Effector CD4-positive, alpha-beta T cell (primary cell): ENCODE results near the gene CAMK2A. TPM values are rescaled to one million over a fixed set of nuclear protein-coding genes. Genes with fewer than 3 reads are reported as not detected.

Source experiments
- DNase-seq: peaks from one replicate; pipeline ENCODE4 v3.0.0-alpha.2; 2020
- total RNA-seq: gene quantifications from one replicate; lab custom pipeline; 2026; lab: John Stamatoyannopoulos, UW

The CAMK2A gene
- total RNA-seq, result not detected

GRCh38 chr5:150289551-150290390 is at the start of gene CAMK2A:
Gene CAMK2A (minus strand): TSS chr5:150289773. CDS start chr5:150289625, 148 bp downstream.
- DNase-seq, result no peak

GRCh38 chr5:150339165-150339564 is 49.6 kb upstream of the CAMK2A start:
- DNase-seq, result no peak

DNA sequence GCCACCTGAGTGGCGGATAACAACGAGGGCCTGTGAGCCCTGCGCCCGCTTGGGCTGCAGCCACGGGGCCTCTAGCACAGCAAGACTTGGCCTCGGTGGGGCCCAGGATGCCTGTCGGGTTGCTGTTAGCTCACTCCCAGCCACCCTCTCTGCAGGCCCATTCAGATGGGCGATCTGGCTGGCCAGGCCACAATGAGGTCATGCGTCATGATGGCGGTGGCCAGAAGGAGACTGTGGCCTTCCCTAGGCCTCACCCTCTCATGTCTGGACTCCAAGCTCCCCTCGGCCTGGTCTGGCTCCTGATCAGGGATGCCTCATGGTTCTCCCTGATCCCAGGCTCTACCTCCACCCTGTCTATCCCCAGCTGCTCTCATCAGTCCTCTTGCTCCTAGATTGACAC is 49.0 kb upstream of the CAMK2A start:
- no peak for DNase-seq

GRCh38 chr5:150335778-150336177 is 46.2 kb upstream of the CAMK2A start:
- no peak for DNase-seq

DNA sequence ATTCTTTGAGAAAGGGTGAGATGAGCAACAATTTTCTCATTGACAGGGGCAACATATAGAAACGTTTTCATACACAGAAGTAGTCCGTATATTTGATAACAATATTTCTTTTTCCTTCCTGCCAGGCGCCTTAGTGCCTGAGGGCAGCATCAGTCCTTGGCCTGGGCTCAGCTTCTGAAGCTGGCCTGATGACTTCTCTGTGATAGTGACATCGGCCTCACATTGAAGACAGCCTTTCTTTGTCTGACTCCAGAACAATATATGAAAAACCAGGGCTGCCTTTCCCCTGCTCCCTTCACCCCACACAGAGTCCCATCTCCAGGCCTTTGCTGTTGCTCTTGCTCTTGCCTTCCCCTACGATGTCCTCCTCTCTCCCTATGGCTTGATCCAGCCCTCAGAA is 43.8 kb upstream of the CAMK2A start:
- DNase-seq, result no peak

GRCh38 chr5:150329881-150330876 is 40.6 kb upstream of the CAMK2A start:
- no peak for DNase-seq

DNA sequence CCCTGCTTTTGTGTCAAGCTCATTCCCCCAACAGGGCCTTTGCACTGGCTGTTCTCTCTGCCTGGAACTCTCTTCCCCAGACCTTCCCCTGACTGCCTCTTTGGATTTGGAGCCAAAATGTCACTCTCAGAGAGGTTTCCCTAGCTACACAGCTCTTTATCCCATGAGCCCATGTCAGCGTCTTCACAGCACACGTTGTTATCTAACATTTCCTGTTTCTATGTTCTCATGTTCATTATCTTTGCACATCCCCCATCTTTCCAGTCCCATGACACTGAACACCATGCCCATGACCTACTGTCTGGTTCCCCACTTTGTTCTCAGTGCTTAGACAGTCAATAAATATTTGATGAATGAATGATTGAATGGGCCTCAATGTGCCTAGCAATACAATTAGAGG is 39.5 kb upstream of the CAMK2A start:
- DNase-seq, result no peak

- DNase-seq, result no peak
Measured at GRCh38 chr5:150328515-150328914, 38.9 kb upstream of the CAMK2A start.

- DNase-seq, result no peak
Measured at GRCh38 chr5:150327139-150327538, 37.6 kb upstream of the CAMK2A start.

DNA sequence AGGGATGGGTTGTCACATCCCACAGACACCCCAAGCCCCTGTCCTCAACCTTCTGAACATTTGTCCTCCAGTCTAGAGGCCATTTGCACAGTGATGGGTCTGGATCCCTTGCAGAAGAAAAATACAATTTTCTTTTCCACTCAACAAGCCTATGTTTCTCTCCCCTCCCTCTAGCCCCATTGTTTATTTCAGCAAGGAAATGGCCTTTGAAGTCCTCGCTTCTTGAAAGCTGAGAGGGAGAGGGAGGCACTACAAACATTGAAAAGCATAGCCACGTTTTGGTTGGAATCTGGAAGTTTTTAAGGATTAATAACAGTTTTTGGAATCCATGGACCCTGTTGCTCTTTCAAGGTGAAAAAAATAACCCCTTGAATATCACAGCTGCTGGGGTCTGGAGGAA is 37.1 kb upstream of the CAMK2A start:
- no peak for DNase-seq

DNA sequence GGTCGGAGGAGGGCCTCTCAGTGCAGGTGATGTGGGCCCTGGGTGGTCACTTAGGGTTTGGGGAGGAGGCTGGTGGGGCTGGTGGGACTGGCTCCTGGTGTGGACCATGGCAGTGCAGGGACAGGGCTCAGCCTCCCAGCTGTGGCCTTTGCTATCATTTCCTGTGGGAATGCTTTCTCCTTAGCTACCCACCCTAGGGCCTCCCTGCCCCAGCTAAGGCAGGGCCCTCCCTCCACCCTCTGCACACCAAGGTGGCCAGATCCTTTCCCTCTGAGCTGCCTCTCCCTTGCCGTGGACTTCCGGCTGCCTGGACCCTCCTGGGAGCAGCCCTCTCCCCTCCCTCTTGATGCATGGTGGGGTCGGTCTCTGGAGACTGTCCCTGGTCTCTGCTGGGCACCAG is 35.9 kb upstream of the CAMK2A start:
- DNase-seq, result no peak

- no peak for DNase-seq
Measured at GRCh38 chr5:150323819-150324218, 34.2 kb upstream of the CAMK2A start.

DNA sequence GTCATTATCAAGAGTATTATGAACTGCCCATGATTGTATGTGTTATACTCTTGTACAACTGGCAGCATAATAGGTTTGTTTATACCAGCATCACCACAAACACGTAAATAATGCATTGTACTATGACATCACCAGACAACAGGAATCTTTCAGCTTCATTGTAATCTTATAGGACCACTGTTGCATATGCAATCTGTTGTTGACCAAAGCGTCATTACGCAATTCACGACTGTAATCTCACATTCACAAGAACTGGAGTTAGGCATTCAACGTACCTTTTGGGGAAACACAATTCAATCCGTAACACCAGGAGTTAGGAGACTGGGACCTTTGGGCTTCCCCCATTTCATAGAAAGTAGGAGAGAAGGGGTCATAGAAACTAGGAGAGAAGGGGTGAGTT is 33.5 kb upstream of the CAMK2A start:
- no peak for DNase-seq

DNA sequence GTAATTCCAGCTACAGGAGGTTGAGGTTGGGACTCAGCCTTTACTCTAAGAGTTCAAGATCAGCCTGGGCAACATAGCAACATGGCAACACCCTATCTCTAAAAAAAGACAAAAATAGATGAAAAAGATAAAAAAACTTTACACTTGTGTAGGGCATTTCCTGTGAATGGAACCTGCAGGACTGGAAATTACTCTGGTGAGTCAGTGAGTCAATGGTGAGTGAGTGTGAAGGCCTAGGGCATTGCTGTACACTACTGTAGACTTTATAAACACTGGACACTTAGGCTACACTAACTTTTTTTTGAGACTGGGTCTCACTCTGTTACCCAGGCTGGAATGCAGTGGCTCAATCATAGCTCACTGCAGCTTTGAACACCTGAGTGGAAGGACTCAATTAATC is 32.6 kb upstream of the CAMK2A start:
- no peak for DNase-seq

DNA sequence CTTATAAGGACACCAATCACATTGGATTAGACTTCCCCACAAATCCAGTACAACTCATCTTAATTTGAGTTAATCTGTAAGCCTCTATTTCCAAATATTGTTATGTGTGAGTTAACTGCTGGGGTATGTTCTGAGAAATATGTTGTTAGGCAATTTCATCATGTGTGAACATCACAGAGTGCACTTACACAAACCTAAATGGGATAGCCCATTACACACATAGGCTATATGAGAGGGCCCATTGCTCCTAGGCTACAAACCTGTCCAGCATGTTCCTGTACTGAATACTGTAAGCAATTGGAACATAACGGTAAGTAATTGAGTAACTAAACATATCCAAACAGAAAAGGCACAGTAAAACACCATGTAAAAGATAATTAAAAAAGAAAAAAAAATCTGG is 32.2 kb upstream of the CAMK2A start:
- DNase-seq, result no peak

- no peak for DNase-seq
Measured at GRCh38 chr5:150321211-150321610, 31.6 kb upstream of the CAMK2A start.

DNA sequence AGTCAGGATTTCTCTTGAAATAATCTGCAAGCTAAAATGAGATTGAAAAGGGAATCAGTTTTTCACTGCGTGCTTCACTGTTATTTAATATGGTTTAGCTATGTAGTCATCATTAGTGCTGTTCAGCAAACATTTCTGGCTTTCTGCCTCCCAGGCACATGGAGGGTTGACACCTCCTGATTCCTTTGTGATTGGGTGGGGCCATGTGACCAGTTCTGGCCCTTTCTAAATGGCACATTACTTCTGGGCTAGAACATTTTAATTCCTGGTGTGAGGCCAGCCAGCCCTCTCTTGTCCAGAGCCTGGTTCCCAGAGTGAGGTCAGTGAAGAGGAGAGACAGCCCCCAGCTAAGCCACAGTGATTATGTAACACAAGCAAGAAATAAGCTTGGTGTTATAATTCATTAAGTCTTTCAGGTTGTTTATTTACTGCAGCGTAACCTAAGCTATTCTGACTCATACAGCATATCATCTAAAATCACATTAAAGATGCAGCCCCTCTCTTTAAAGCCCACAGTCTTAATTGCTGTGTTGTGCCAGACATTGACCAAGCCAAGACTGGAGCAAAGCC is 30.6 kb upstream of the CAMK2A start:
- no peak for DNase-seq

- no peak for DNase-seq
Measured at GRCh38 chr5:150319484-150319790, 29.9 kb upstream of the CAMK2A start.

- no peak for DNase-seq
Measured at GRCh38 chr5:150318613-150319483, 29.3 kb upstream of the CAMK2A start.

DNA sequence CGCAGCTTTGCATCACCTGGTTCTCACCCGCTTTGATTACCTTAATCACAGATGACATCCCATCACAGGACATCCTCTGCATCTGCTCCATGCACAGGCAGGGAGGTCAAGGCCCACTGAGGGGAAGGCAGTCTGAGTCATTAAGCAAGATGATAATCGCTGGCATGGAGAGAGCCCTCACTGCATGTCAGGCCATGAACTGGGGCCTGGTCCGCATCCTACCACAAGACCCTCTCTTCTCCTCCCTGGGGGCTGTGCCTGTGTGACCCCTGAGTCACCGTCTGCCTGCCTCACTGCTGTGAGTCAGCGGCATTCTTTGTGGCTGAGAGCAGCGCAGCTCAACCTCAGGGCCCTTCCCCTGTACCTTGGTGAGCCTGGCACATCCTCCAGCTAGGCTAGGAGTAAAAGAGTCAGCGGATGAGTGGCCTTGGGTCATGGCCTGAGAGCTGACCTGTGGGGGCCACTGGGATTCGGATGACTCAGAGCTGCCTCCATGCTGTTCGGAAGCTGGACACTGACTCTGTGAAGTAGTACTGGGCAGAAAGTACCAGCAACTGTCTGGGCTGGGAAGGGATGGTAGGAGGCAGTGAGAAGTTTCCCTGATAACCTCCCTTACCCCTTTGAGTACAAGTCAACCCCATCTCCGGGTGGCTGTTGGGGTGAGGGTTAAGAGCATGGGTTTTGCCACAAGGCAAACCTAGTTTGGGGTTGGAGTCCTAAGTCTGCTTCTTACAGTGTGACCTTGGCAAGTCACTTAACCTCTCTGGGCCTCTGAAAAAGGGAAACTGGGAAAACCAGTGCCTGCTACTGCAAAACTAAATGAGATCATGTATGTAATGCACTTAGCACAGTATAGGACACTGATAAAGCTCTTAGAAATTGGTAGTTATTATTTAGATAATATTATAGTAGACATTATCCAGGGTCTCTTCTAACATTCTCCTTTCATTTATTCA is 27.8 kb upstream of the CAMK2A start:
- DNase-seq, result no peak

- no peak for DNase-seq
Measured at GRCh38 chr5:150316320-150316719, 26.7 kb upstream of the CAMK2A start.
